ENCODE results near the gene AP2A1.
"Not testable (repeated sequence)": the region's sequence is repeated elsewhere in the genome, so short reads cannot be mapped to it uniquely, and the experiment has no call there.

Gene AP2A1

GRCh38 chr19:49817964-49818648 lies 51.3 kb downstream of the AP2A1 start, which contains the start of gene MED25:
TSS of gene MED25 (plus strand) at chr19:49818289. CDS start at chr19:49818342, 53 bp downstream.
- peaks cover 11% of the 10 kb centered on the region for H3K79me2 ChIP-seq (ENCODE audit: control insufficient read depth, insufficient read depth, low read length)
- no peak within 1 kb of the TSS for H2AK5ac ChIP-seq (ENCODE audit: low read length)
- H4K5ac ChIP-seq (ENCODE audit: low read length) = no peak within 1 kb of the TSS
- H4K8ac ChIP-seq (ENCODE audit: low read depth, low read length) = no peak within 1 kb of the TSS
- H3K27ac ChIP-seq (ENCODE audit: low read depth, low read length) = no peak within 1 kb of the TSS
- peak within 1 kb of the TSS; percentile 74 for H3K9ac ChIP-seq (ENCODE audit: low read length)
- no CpG with 5 or more reads among the region's 57 CpGs for WGBS (ENCODE audit: extremely low coverage, insufficient coverage, low lambda C conversion rate)
- DNase-seq = peak; percentile 90
- H3K18ac ChIP-seq (ENCODE audit: low read length) = peak within 1 kb of the TSS; percentile 7
- H3K4ac ChIP-seq (ENCODE audit: low read depth, low read length) = peak within 1 kb of the TSS; percentile 40
- H3K27me3 ChIP-seq (ENCODE audit: insufficient read depth, low read length, poor library complexity) = no peaks in the 10 kb centered on the region
- peak within 1 kb of the TSS; percentile 61 for H3K4me2 ChIP-seq (ENCODE audit: low read length)
- H3K79me1 ChIP-seq (ENCODE audit: low read length) = peaks cover 7% of the 10 kb centered on the region
- no peak within 1 kb of the TSS for H3K23ac ChIP-seq (ENCODE audit: low read length)
- H2BK5ac ChIP-seq (ENCODE audit: low read length) = no peak within 1 kb of the TSS
- H3K56ac ChIP-seq (ENCODE audit: low read length) = peak within 1 kb of the TSS; percentile 90
- peak within 1 kb of the TSS; percentile 56 for H3K4me3 ChIP-seq (ENCODE audit: low read length)
- H2BK15ac ChIP-seq (replicated peaks; ENCODE audit: low read depth) = no peak within 1 kb of the TSS
- no peaks in the 10 kb centered on the region for H3K4me1 ChIP-seq (ENCODE audit: control insufficient read depth, low read depth, low read length)
- H2BK120ac ChIP-seq (ENCODE audit: low read depth, low read length) = no peak within 1 kb of the TSS
- H3K36me3 ChIP-seq (ENCODE audit: control insufficient read depth, insufficient read depth, low read length) = no peaks in the 10 kb centered on the region

DNA sequence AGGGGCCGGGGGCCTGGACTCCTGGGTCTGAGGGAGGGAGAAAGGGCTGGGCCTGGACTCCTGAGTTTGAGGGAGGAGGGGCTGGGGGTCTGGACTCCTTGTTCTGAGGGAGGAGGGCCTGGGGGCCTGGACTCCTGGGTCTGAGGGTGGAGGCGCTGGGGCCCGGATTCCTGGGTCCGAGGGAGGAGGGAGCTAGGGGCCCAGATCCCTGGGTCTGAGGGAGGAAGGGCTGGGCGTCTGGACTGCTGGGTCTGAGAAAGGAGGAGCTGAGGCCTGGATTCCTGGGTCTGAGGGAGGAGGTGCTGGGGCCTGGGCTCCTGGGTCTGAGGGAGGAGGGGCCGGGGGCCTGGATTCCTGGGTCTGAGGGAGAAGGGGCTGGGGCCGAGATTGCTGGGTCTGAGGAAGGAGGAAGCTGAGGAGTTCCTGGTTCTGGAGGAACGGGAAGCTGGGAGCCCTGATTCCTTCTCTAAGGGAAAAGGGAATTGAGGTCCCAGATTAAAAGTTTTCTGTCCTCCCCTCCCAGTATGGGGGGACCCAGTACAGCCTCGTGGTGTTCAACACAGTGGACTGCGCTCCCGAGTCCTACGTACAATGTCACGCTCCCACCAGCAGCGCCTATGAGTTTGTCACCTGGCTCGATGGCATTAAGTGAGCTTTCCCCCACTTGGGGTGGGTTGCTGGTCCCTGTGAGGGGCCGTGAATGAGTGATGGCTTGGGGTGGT lies 52.0 kb downstream of the AP2A1 start:
- peak overlapping the region; percentile 90 for H3K56ac ChIP-seq (ENCODE audit: low read length)
- H3K27ac ChIP-seq (ENCODE audit: low read depth, low read length) = no peak overlapping the region
- WGBS (ENCODE audit: extremely low coverage, insufficient coverage, low lambda C conversion rate) = no CpG with 5 or more reads among the region's 16 CpGs

GRCh38 chr19:49819452-49820115 lies 52.8 kb downstream of the AP2A1 start:
- not testable (repeated sequence) for H3K4ac ChIP-seq (ENCODE audit: low read depth, low read length); H4K8ac ChIP-seq (ENCODE audit: low read depth, low read length); H3K27me3 ChIP-seq (ENCODE audit: insufficient read depth, low read length, poor library complexity); H3K4me3 ChIP-seq (ENCODE audit: low read length); H4K5ac ChIP-seq (ENCODE audit: low read length); DNase-seq; H3K27ac ChIP-seq (ENCODE audit: low read depth, low read length); H2AK5ac ChIP-seq (ENCODE audit: low read length); H3K18ac ChIP-seq (ENCODE audit: low read length); H2BK120ac ChIP-seq (ENCODE audit: low read depth, low read length); H3K23ac ChIP-seq (ENCODE audit: low read length); H3K4me1 ChIP-seq (ENCODE audit: control insufficient read depth, low read depth, low read length); H3K36me3 ChIP-seq (ENCODE audit: control insufficient read depth, insufficient read depth, low read length); H2BK5ac ChIP-seq (ENCODE audit: low read length); H2BK15ac ChIP-seq (replicated peaks; ENCODE audit: low read depth)
- Histone ChIP-seq H3K4me2 (ENCODE audit: low read length) (peak overlapping the region; percentile 23), H3K79me2 (ENCODE audit: control insufficient read depth, insufficient read depth, low read length) (peaks cover 14% of the 10 kb centered on the region), H3K9ac (ENCODE audit: low read length) (peak overlapping the region; percentile 74), H3K79me1 (ENCODE audit: low read length) (peaks cover 12% of the 10 kb centered on the region), H3K56ac (ENCODE audit: low read length) (peak overlapping the region; percentile 90)
- no CpG with 5 or more reads among the region's 7 CpGs for WGBS (ENCODE audit: extremely low coverage, insufficient coverage, low lambda C conversion rate)

More for the DNA sequence above, 52.0 kb downstream of the AP2A1 start:
- peak overlapping the region; percentile 7 for H3K18ac ChIP-seq (ENCODE audit: low read length)
- no peak overlapping the region for H3K23ac ChIP-seq (ENCODE audit: low read length)
- H4K8ac ChIP-seq (ENCODE audit: low read depth, low read length) = no peak overlapping the region
- H3K4me1 ChIP-seq (ENCODE audit: control insufficient read depth, low read depth, low read length) = no peaks in the 10 kb centered on the region
- peak overlapping the region; percentile 56 for H3K4me3 ChIP-seq (ENCODE audit: low read length)
- no peaks in the 10 kb centered on the region for H3K27me3 ChIP-seq (ENCODE audit: insufficient read depth, low read length, poor library complexity)
- H2BK120ac ChIP-seq (ENCODE audit: low read depth, low read length) = no peak overlapping the region
- no peak for DNase-seq
- no peak overlapping the region for H2BK5ac ChIP-seq (ENCODE audit: low read length)
- no peak overlapping the region for H2AK5ac ChIP-seq (ENCODE audit: low read length)
- no peak overlapping the region for H4K5ac ChIP-seq (ENCODE audit: low read length)
- H2BK15ac ChIP-seq (replicated peaks; ENCODE audit: low read depth) = no peak overlapping the region
- H3K4me2 ChIP-seq (ENCODE audit: low read length) = peak overlapping the region; percentile 23
- H3K79me2 ChIP-seq (ENCODE audit: control insufficient read depth, insufficient read depth, low read length) = peaks cover 14% of the 10 kb centered on the region
- peaks cover 2% of the 10 kb centered on the region for H3K36me3 ChIP-seq (ENCODE audit: control insufficient read depth, insufficient read depth, low read length)
- H3K79me1 ChIP-seq (ENCODE audit: low read length) = peaks cover 10% of the 10 kb centered on the region
- peak overlapping the region; percentile 40 for H3K4ac ChIP-seq (ENCODE audit: low read depth, low read length)
- peak overlapping the region; percentile 74 for H3K9ac ChIP-seq (ENCODE audit: low read length)

DNA sequence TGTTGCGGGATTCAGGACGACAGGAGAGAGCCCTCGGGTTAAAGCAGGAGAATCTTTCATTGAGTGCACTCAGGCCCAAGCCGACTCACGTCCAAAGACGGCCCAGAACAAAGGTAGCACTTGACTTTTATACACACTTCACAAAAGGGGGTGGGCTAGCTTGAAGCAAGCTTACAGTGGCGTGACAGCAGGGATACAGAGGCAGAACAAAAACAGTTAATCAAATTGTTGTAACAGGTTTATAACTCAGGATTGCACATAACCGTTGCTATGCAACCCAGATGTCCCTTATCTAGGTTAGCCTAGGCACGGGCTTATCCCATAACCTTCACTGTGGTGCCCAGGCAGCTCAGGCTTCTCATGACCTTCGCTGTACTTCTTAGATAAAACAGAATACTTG lies 53.3 kb downstream of the AP2A1 start:
- Histone ChIP-seq H2BK120ac (ENCODE audit: low read depth, low read length) (no peak overlapping the region), H3K4me2 (ENCODE audit: low read length) (no peak overlapping the region), H4K8ac (ENCODE audit: low read depth, low read length) (no peak overlapping the region), H3K79me1 (ENCODE audit: low read length) (peaks cover 12% of the 10 kb centered on the region), H3K79me2 (ENCODE audit: control insufficient read depth, insufficient read depth, low read length) (peaks cover 14% of the 10 kb centered on the region), H3K23ac (ENCODE audit: low read length) (no peak overlapping the region), H3K4ac (ENCODE audit: low read depth, low read length) (no peak overlapping the region), H2BK15ac (replicated peaks; ENCODE audit: low read depth) (no peak overlapping the region), H2BK5ac (ENCODE audit: low read length) (no peak overlapping the region), H3K36me3 (ENCODE audit: control insufficient read depth, insufficient read depth, low read length) (peaks cover 2% of the 10 kb centered on the region), H4K5ac (ENCODE audit: low read length) (no peak overlapping the region), H3K27me3 (ENCODE audit: insufficient read depth, low read length, poor library complexity) (no peaks in the 10 kb centered on the region), H3K18ac (ENCODE audit: low read length) (no peak overlapping the region), H3K9ac (ENCODE audit: low read length) (no peak overlapping the region), H3K56ac (ENCODE audit: low read length) (no peak overlapping the region), H2AK5ac (ENCODE audit: low read length) (no peak overlapping the region), H3K4me3 (ENCODE audit: low read length) (no peak overlapping the region), H3K4me1 (ENCODE audit: control insufficient read depth, low read depth, low read length) (no peaks in the 10 kb centered on the region), H3K27ac (ENCODE audit: low read depth, low read length) (no peak overlapping the region)
- WGBS (ENCODE audit: extremely low coverage, insufficient coverage, low lambda C conversion rate) = no CpG with 5 or more reads among the region's 10 CpGs
- no peak for DNase-seq

- Histone ChIP-seq H3K23ac (ENCODE audit: low read length) (no peak overlapping the region), H3K79me2 (ENCODE audit: control insufficient read depth, insufficient read depth, low read length) (peaks cover 14% of the 10 kb centered on the region), H4K5ac (ENCODE audit: low read length) (no peak overlapping the region), H3K18ac (ENCODE audit: low read length) (no peak overlapping the region), H2BK120ac (ENCODE audit: low read depth, low read length) (no peak overlapping the region), H3K4me1 (ENCODE audit: control insufficient read depth, low read depth, low read length) (no peaks in the 10 kb centered on the region), H3K56ac (ENCODE audit: low read length) (no peak overlapping the region), H3K4ac (ENCODE audit: low read depth, low read length) (no peak overlapping the region), H2AK5ac (ENCODE audit: low read length) (no peak overlapping the region), H4K8ac (ENCODE audit: low read depth, low read length) (no peak overlapping the region), H2BK15ac (replicated peaks; ENCODE audit: low read depth) (no peak overlapping the region), H3K79me1 (ENCODE audit: low read length) (peaks cover 18% of the 10 kb centered on the region), H3K4me2 (ENCODE audit: low read length) (no peak overlapping the region), H3K36me3 (ENCODE audit: control insufficient read depth, insufficient read depth, low read length) (peaks cover 2% of the 10 kb centered on the region), H3K9ac (ENCODE audit: low read length) (no peak overlapping the region), H2BK5ac (ENCODE audit: low read length) (no peak overlapping the region), H3K27me3 (ENCODE audit: insufficient read depth, low read length, poor library complexity) (no peaks in the 10 kb centered on the region), H3K27ac (ENCODE audit: low read depth, low read length) (no peak overlapping the region), H3K4me3 (ENCODE audit: low read length) (no peak overlapping the region)
- DNase-seq = no peak
- no CpG with 5 or more reads among the region's 12 CpGs for WGBS (ENCODE audit: extremely low coverage, insufficient coverage, low lambda C conversion rate)
Measured at GRCh38 chr19:49823472-49823871, 56.7 kb downstream of the AP2A1 start.
